ENCODE measurements around the gene FRMD4A.

DNA sequence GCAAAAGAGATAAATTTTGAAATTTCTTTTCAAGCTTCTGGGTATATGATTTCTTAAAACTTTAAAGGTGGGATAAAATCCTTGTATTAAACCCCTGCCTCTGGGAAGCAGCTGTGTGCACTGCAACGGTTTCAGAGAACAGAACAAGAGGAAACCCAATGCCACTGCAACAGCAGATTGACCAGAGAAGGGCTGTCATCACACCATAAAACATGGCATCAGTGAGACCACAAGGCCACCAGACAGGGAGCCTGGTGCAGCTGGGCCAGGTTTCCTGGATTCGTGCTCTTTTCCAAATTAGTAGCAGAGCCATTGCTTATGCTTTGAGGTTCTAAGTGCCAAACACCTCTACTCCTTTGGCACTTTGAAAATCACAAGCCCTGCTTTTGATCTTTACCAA is 591.5 kb downstream of the FRMD4A start:
- TF ChIP-seq, protein P1, sequence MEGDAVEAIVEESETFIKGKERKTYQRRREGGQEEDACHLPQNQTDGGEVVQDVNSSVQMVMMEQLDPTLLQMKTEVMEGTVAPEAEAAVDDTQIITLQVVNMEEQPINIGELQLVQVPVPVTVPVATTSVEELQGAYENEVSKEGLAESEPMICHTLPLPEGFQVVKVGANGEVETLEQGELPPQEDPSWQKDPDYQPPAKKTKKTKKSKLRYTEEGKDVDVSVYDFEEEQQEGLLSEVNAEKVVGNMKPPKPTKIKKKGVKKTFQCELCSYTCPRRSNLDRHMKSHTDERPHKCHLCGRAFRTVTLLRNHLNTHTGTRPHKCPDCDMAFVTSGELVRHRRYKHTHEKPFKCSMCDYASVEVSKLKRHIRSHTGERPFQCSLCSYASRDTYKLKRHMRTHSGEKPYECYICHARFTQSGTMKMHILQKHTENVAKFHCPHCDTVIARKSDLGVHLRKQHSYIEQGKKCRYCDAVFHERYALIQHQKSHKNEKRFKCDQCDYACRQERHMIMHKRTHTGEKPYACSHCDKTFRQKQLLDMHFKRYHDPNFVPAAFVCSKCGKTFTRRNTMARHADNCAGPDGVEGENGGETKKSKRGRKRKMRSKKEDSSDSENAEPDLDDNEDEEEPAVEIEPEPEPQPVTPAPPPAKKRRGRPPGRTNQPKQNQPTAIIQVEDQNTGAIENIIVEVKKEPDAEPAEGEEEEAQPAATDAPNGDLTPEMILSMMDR (IDR thresholded peaks at IDR 0.05) = no peak
- no peak for TF ChIP-seq ZFX (IDR thresholded peaks at IDR 0.05; ENCODE audit: borderline replicate concordance)
